ENCODE results near the gene TMEM138.

Gene TMEM138

GRCh38 chr11:61337706-61338470 is 24.3 kb upstream of the TMEM138 start:
- no peak overlapping the region for H3K27ac ChIP-seq
- TF ChIP-seq CTCF (conservative IDR thresholded peaks at IDR 0.05) (no peak), ZFX (IDR thresholded peaks at IDR 0.05) (no peak)

- TF ChIP-seq ZFX (IDR thresholded peaks at IDR 0.05): no peak
- no peak for TF ChIP-seq CTCF (conservative IDR thresholded peaks at IDR 0.05)
- no peak overlapping the region for H3K27ac ChIP-seq
These were observed 23.2 kb upstream of the TMEM138 start for GRCh38 chr11:61338783-61339489.

GRCh38 chr11:61339490-61339878 is 22.7 kb upstream of the TMEM138 start:
- no peak for TF ChIP-seq ZFX (IDR thresholded peaks at IDR 0.05)
- no peak for TF ChIP-seq CTCF (conservative IDR thresholded peaks at IDR 0.05)
- no peak overlapping the region for H3K27ac ChIP-seq

- TF ChIP-seq CTCF (conservative IDR thresholded peaks at IDR 0.05) (no peak), ZFX (IDR thresholded peaks at IDR 0.05) (no peak)
- H3K27ac ChIP-seq: no peak overlapping the region
These were observed 21.2 kb upstream of the TMEM138 start for GRCh38 chr11:61340979-61341378.

GRCh38 chr11:61341706-61342105 is 20.5 kb upstream of the TMEM138 start:
- TF ChIP-seq ZFX (IDR thresholded peaks at IDR 0.05): no peak
- H3K27ac ChIP-seq: no peak overlapping the region

- no peak for TF ChIP-seq ZFX (IDR thresholded peaks at IDR 0.05)
- TF ChIP-seq CTCF (conservative IDR thresholded peaks at IDR 0.05): no peak
- no peak overlapping the region for H3K27ac ChIP-seq
These were observed 19.9 kb upstream of the TMEM138 start for GRCh38 chr11:61342207-61342803.

GRCh38 chr11:61343792-61344745 is 18.1 kb upstream of the TMEM138 start:
- H3K27ac ChIP-seq: no peak overlapping the region
- no peak for TF ChIP-seq CTCF (conservative IDR thresholded peaks at IDR 0.05)
- TF ChIP-seq ZFX (IDR thresholded peaks at IDR 0.05): no peak
